Measurements from ENCODE around the gene HNRNPM. TPM values are rescaled to one million over a fixed set of nuclear protein-coding genes. Genes with fewer than 3 reads are reported as not detected.

HNRNPM gene
- total RNA-seq, 4 donors from 2014 or later, result 60.4 to 103 (median 79.7) TPM

GRCh38 chr19:8505680-8506401 is 61.1 kb downstream of the HNRNPM start:
- H3K4me3 ChIP-seq (ENCODE audit: low read depth, poor library complexity, severe bottlenecking), result peak overlapping the region; percentile 31

DNA sequence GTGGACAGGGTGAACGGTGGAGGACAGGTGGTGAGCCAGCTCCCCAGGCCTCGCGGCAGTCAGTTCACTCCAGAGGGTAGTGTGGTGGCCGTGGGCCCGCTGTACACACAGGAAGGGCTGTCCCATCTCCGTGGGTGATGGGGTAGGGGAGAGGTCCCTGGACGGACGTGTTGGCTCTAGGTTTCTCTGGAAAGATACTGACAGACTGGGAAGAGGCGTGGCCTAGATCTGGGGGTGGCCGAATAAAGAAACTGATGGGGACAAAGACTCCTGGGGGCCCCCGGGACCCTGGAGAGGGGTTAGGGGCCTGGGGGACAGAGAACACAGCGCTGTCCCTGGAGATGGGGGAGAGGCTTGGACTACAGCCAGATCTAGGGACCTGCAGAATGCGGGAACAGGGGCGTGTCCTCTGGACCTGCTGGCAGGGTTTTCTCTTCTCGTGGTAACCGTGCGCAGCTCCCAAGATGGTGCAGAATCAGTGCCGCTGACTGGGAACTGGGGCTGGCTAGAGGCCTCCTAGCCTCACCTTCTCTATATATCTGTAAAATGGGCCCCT is 61.7 kb downstream of the HNRNPM start:
- 21 to 24% methylated on average over 18 of the region's 18 CpGs for WGBS, 2 donors
- intact Hi-C loops (cut with DNase I; ENCODE audit: low total_unique reads), result loop anchor here (10.0 kb wide), 1 partner anchor 152 kb away; no protein-coding TSS in a partner anchor
- no peak overlapping the region for H3K4me3 ChIP-seq (ENCODE audit: low read depth, poor library complexity, severe bottlenecking)
- TF ChIP-seq POLR2A (IDR thresholded peaks at IDR 0.05) (no peak), CTCF (IDR thresholded peaks at IDR 0.05) (no peak)
- no peak for DNase-seq (ENCODE audit: low spot score in 2 of 2)

More at GRCh38 chr19:8505680-8506401, 61.1 kb downstream of the HNRNPM start:
- peak; percentile 68 to 92 for DNase-seq (ENCODE audit: low spot score in 2 of 2)
- intact Hi-C loops (cut with DNase I; ENCODE audit: low total_unique reads), result loop anchor here (10.0 kb wide), 1 partner anchor 151 kb away; no protein-coding TSS in a partner anchor
- WGBS, 2 donors, result 0 to 2% methylated on average over 52 to 56 of the region's 56 CpGs
- TF ChIP-seq CTCF (IDR thresholded peaks at IDR 0.05) (peak in 1 of 3 donors; percentile 42), POLR2A (IDR thresholded peaks at IDR 0.05) (no peak)

- WGBS, 2 donors, result 79 to 83% methylated on average over 31 to 46 of the region's 52 CpGs
- H3K4me3 ChIP-seq (ENCODE audit: low read depth, poor library complexity, severe bottlenecking), result no peak overlapping the region
- intact Hi-C loops (cut with DNase I; ENCODE audit: low total_unique reads), result no loop called here
- DNase-seq (ENCODE audit: low spot score in 2 of 2), result no peak
- TF ChIP-seq CTCF (IDR thresholded peaks at IDR 0.05), result no peak
- TF ChIP-seq POLR2A (IDR thresholded peaks at IDR 0.05), result no peak
Observed at GRCh38 chr19:8510589-8511115, 65.9 kb downstream of the HNRNPM start.

DNA sequence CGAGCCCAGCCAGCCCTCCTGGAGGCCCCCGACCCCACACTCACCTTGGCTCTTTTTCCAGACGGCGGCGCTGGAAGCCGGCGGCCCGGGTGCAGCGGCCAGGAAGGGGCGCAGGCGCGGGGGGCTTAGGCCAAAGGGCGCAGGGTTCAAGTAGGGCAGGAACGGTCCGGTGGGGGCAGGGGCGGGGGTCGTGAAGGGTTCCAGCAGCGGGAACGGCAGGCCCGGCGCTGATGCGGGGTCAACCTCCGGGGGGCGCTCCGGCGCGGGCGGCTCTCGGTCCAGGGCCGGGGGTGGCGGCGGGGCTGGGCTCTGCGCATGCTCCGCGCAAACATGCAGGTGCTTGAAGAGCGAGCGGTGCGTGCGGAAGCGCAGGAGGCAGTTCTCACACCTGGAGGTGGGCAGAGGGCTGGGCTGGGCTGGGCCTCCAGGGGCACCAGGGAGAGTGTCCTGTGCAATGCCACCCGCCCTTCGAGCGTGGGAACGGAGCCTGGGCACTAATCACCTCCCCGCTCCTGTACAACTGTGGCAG is 66.9 kb downstream of the HNRNPM start:
- DNase-seq (ENCODE audit: low spot score in 2 of 2), result no peak
- H3K4me3 ChIP-seq (ENCODE audit: low read depth, poor library complexity, severe bottlenecking), result no peak overlapping the region
- TF ChIP-seq POLR2A (IDR thresholded peaks at IDR 0.05) (no peak), CTCF (IDR thresholded peaks at IDR 0.05) (no peak)
- 46 to 59% methylated on average over 21 to 44 of the region's 45 CpGs for whole genome bisulfite sequencing, 2 donors
- intact Hi-C loops (cut with DNase I; ENCODE audit: low total_unique reads), result no loop called here

GRCh38 chr19:8512115-8512967 is 67.6 kb downstream of the HNRNPM start:
- H3K4me3 ChIP-seq (ENCODE audit: low read depth, poor library complexity, severe bottlenecking), result no peak overlapping the region
- DNase-seq (ENCODE audit: low spot score in 2 of 2), result no peak
- 70 to 79% methylated on average over 20 to 22 of the region's 22 CpGs for WGBS, 2 donors
- intact Hi-C loops (cut with DNase I; ENCODE audit: low total_unique reads), result no loop called here
- TF ChIP-seq CTCF (IDR thresholded peaks at IDR 0.05) (no peak), POLR2A (IDR thresholded peaks at IDR 0.05) (no peak)
